HG02884 (cell line): ENCODE measurements around the gene AOC3.
"Not testable (repeated sequence)": the region's sequence is repeated elsewhere in the genome, so short reads cannot be mapped to it uniquely, and the experiment has no call there.

Experiments used
- ATAC-seq: cut with Tn5 transposase; IDR thresholded peaks from one replicate; pipeline ENCODE4 v1.9.1; 2021; ENCODE audit warnings: mild to moderate bottlenecking, moderate library complexity; ENCODE audit not compliant: unreplicated experiment

Gene AOC3

GRCh38 chr17:42866631-42867575 lies 15.9 kb downstream of the AOC3 start:
- no peak for ATAC-seq

GRCh38 chr17:42867694-42868261 lies 16.8 kb downstream of the AOC3 start:
- ATAC-seq, result not testable (repeated sequence)

GRCh38 chr17:42868338-42868737 lies 17.3 kb downstream of the AOC3 start:
- no peak for ATAC-seq

DNA sequence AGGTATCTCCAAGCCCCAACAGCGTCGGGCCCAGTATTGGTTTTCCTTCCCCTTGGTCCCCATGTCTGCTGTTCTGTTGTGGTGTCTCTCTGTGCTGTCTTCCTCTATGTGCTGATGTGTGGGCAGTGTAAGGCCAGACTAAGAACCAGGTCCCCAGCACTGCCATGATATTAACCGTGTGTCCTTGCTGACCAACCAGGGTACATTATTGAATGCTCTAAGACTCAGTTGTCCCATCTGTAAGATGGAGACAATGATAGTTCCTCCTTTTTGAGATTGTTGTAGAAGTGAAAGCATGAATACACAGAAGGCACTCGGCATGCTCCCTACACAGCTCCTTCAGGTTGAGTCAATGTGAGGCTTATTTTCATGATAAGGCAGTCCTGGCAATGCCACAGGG lies 20.6 kb downstream of the AOC3 start:
- no peak for ATAC-seq

GRCh38 chr17:42872251-42872965 lies 21.4 kb downstream of the AOC3 start:
- ATAC-seq, result no peak

GRCh38 chr17:42873315-42873714 lies 22.3 kb downstream of the AOC3 start:
- no peak for ATAC-seq

DNA sequence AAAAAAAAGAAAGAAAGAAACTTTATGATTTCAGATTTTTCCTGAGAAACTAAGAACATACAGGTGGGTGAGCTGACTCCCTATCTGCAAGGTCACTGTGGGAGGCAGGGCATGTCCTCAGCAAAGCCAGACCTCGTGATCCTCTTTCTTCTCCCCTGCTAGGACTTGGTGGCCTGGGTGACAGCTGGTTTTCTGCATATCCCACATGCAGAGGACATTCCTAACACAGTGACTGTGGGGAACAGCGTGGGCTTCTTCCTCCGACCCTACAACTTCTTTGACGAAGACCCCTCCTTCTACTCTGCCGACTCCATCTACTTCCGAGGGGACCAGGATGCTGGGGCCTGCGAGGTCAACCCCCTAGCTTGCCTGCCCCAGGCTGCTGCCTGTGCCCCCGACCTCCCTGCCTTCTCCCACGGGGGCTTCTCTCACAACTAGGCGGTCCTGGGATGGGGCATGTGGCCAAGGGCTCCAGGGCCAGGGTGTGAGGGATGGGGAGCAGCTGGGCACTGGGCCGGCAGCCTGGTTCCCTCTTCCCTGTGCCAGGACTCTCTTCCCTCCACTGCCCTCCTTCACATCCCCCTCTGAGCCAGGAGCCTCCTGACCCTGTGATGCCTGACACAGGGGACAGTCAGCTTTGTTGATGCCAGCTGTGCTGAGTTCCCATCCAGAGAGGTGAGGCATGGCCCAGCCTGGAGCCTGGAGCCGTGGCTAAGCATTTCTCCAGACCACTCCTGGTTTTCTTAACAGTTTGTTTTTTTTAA lies 23.1 kb downstream of the AOC3 start:
- not testable (repeated sequence) for ATAC-seq

GRCh38 chr17:42877037-42877436 lies 26.0 kb downstream of the AOC3 start:
- no peak for ATAC-seq

- ATAC-seq, result no peak
These were observed 27.3 kb downstream of the AOC3 start for GRCh38 chr17:42878123-42878880.

DNA sequence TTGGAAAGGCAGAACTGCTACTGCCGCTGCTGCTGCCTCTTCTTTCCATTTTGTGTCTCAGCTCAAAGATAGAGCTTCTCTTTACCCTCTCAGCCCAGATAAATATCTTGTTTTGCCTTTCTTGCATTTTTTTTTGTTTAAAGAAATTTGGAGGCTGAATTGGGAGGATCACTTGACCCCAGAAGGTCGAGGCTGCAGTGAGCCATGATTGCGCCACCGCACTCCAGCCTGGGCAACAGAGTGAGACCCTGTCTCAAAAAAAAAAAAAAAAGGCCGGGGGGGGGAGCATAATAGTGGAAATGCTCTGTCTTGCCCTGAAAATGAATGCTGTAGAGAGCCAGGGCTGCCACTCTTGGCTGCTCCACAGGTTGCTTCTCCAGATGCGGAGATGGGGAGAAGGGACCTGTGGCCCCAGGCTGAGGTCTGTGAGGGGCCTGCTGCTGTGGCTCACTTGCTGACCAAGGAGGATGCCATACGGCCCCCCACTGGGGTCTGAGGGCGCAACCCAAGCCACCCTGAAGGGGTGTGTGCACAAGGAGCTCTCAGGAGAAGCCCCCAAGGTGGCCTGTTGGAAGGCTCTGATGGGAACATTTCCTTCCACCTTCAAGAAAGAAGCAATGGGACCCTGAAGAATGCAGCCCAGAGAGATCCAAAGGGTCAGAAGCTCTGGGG lies 28.1 kb downstream of the AOC3 start:
- no peak for ATAC-seq

GRCh38 chr17:42879596-42879985 lies 28.6 kb downstream of the AOC3 start:
- no peak for ATAC-seq

- no peak for ATAC-seq
These were observed 29.8 kb downstream of the AOC3 start for GRCh38 chr17:42880776-42881310.

GRCh38 chr17:42881706-42882105 lies 30.7 kb downstream of the AOC3 start:
- not testable (repeated sequence) for ATAC-seq

GRCh38 chr17:42882166-42882565 lies 31.2 kb downstream of the AOC3 start:
- no peak for ATAC-seq

GRCh38 chr17:42883802-42884558 lies 33.0 kb downstream of the AOC3 start:
- no peak for ATAC-seq

DNA sequence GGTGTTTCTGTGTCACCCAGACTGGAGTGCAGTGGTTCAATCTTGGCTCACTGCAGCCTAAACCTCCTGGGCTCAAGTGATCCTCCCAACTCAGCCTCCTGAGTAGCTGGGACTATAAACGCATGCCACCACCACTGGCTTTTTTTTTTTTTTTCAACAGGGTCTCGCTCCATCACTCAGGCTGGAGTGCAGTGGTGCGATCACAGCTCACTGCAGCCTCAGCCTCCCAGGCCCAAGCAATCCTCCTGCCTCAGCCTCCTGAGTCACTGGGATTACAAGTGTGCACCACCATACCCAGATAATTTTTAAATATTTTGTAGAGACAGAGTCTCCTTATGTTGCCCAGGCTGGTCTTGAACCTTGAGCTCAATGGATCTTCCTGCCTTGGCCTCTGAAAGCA lies 34.8 kb downstream of the AOC3 start:
- ATAC-seq, result not testable (repeated sequence)

GRCh38 chr17:42886283-42887176 lies 35.5 kb downstream of the AOC3 start:
- no peak for ATAC-seq

GRCh38 chr17:42889809-42890208 lies 38.8 kb downstream of the AOC3 start:
- no peak for ATAC-seq
